Breast epithelium (tissue), 4 donors: Measurements from ENCODE around the gene RERG. TPM values are rescaled to one million over a fixed set of nuclear protein-coding genes. Genes with fewer than 3 reads are reported as not detected.
"Not testable (repeated sequence)": the region's sequence is repeated elsewhere in the genome, so short reads cannot be mapped to it uniquely, and the experiment has no call there.

Experiments
- DNase-seq, 2 donors: peaks; one replicate each; pipeline ENCODE4 v3.0.0-alpha.2; 2019; ENCODE audit warnings: low spot score in 2 of 2
- H3K27ac ChIP-seq, 2 donors: fragments of 200-600 bp; sonication (generic) in 1 of 2; one replicate each; pipeline ENCODE4 v1.5.1; 2016 to 2019; ENCODE audit warnings: mild to moderate bottlenecking in 1 of 2
- H3K27me3 ChIP-seq, 2 donors: fragments of 200-600 bp; sonication (generic) in 1 of 2; one replicate each; pipeline versions ENCODE4 v1.5.1 to v1.6.0; 2017 to 2019; ENCODE audit warnings: control low read depth in 1 of 2, mild to moderate bottlenecking in 1 of 2
- H3K36me3 ChIP-seq: fragments of 200-600 bp; one replicate; pipeline ENCODE4 v1.5.1; 2019
- H3K4me1 ChIP-seq, 2 donors: fragments of 200-600 bp; sonication (generic); one replicate each; pipeline ENCODE4 v1.5.1; 2016 to 2019; ENCODE audit warnings: control low read depth in 1 of 2
- H3K4me3 ChIP-seq, 3 donors: fragments of 200-600 bp; sonication (generic); 1 replicate in 2 of 3; 2 replicates in 1 of 3; pipeline ENCODE4 v1.5.1; 2016 to 2019; ENCODE audit warnings: mild to moderate bottlenecking in 3 of 3, moderate library complexity in 2 of 3
- H3K9me3 ChIP-seq, 2 donors: fragments of 200-600 bp; sonication (generic) in 1 of 2; one replicate each; pipeline ENCODE4 v1.5.1; 2016 to 2019; ENCODE audit warnings: control low read depth in 1 of 2
- CTCF ChIP-seq, 3 donors: fragments of 450-650 bp; IDR thresholded peaks; one replicate each; pipeline ENCODE4 v1.5.1; 2016 to 2017; ENCODE audit warnings: antibody characterized with exemption in 3 of 3, mild to moderate bottlenecking in 3 of 3, moderate library complexity in 3 of 3
- POLR2A ChIP-seq: fragments of 450-650 bp; IDR thresholded peaks from one replicate; pipeline ENCODE4 v1.6.1; 2016; ENCODE audit warnings: antibody characterized with exemption, mild to moderate bottlenecking, moderate library complexity
- POLR2AphosphoS5 ChIP-seq, 3 donors: sonication (generic); formaldehyde crosslinking; IDR thresholded peaks; one replicate each; pipeline ENCODE4 v1.6.1; 2017; ENCODE audit warnings: antibody characterized with exemption in 3 of 3
- intact Hi-C: fragments of 100-400 bp; cut with DNase I; formaldehyde crosslinking; loops from one replicate; pipeline ENCODE4 v1.15.1; 2023; ENCODE audit warnings: low total_unique reads
- total RNA-seq, 3 donors: library from RNA; depleted of rRNA; stranded (reverse); fragments of >200 nt; gene quantifications; one replicate each; pipeline ENCODE4 v1.1.0, GENCODE V29; 2016

The RERG gene
- total RNA-seq, 3 donors from 2014 or later = 16.3 to 126 (median 60.0) TPM

DNA sequence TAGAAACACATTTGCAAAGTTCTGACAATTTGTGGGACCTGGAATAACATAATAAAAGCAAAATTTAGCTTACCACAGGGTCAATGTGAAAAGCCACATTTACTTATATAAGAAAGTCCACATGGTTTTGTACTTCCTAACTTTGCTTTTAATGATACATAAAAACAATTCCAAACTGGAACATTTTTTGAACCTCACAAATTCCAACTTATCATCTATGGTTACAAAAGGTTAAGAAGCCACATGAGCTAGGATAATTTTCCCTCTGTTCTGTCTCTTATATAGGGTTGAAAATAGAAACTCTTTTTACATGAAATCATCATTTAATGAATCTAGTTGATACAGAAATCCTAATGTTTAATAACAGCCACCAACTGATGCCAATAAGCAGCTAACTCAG lies 8.9 kb upstream of the RERG start:
- Histone ChIP-seq H3K27me3 (no peaks in the 10 kb centered on the region), H3K36me3 (no peaks in the 10 kb centered on the region), H3K4me1 (no peaks in the 10 kb centered on the region), H3K27ac (no peak overlapping the region), H3K9me3 (no peaks in the 10 kb centered on the region), H3K4me3 (no peak overlapping the region)
- DNase-seq = no peak
- TF ChIP-seq POLR2A (no peak), CTCF (IDR thresholded peaks at IDR 0.05) (no peak), POLR2AphosphoS5 (IDR thresholded peaks at IDR 0.05) (no peak)
- intact Hi-C loops = no loop called here

GRCh38 chr12:15227004-15227679 lies 5.9 kb upstream of the RERG start:
- H3K27ac ChIP-seq = no peak overlapping the region
- H3K4me3 ChIP-seq = no peak overlapping the region
- intact Hi-C loops = no loop called here
- peaks cover 0 to 1% of the 10 kb centered on the region in 2 donors for H3K4me1 ChIP-seq
- H3K9me3 ChIP-seq = no peaks in the 10 kb centered on the region
- no peaks in the 10 kb centered on the region for H3K27me3 ChIP-seq
- no peaks in the 10 kb centered on the region for H3K36me3 ChIP-seq
- no peak for TF ChIP-seq POLR2AphosphoS5 (IDR thresholded peaks at IDR 0.05)
- TF ChIP-seq POLR2A = no peak
- peak; percentile 44 to 49 (median 47) for TF ChIP-seq CTCF (IDR thresholded peaks at IDR 0.05)
- DNase-seq = no peak

GRCh38 chr12:15225863-15226218 lies 4.6 kb upstream of the RERG start:
- H3K4me3 ChIP-seq, H3K36me3 ChIP-seq, DNase-seq, H3K27ac ChIP-seq, intact Hi-C loops, H3K4me1 ChIP-seq, H3K9me3 ChIP-seq, H3K27me3 ChIP-seq: not testable (repeated sequence)

DNA sequence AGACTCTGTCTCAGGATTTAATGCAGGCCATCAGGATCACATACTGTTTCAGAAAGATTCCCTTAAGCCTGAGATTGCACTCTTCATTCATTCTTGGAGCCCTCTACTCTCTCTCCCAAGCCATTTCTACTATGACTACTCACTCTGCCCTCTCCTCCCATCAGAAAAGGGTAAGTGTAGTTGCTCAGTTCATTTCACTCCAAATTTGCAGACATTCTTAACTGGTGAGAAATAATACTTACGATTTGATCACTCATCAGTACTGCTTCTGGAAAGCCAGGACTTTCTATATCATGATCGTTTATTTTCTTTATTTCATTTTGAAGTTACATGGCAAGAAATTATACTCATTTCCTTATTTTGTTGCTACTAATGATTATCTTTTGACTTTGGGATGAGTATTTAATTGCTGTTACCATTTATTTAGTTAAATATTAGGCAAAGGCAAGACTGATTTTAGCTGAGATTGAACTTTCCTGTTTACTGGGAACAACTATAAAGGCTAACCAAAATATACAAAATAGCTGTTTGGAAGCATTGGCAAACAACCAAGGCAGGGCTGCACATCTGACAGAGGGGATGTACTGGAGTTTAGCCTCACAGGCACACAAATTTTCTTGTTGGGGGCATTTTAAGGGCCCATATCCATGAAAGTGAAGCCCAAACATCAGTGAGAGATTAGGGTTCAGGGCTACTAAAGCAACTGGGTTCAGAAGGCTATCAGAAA lies 4.1 kb upstream of the RERG start:
- intact Hi-C loops = no loop called here
- Histone ChIP-seq H3K27me3 (no peaks in the 10 kb centered on the region), H3K36me3 (no peaks in the 10 kb centered on the region), H3K9me3 (no peaks in the 10 kb centered on the region), H3K4me3 (no peak overlapping the region), H3K27ac (no peak overlapping the region), H3K4me1 (peaks cover 0 to 4% of the 10 kb centered on the region in 2 donors)
- TF ChIP-seq CTCF (IDR thresholded peaks at IDR 0.05) (no peak), POLR2AphosphoS5 (IDR thresholded peaks at IDR 0.05) (no peak), POLR2A (no peak)
- no peak for DNase-seq

DNA sequence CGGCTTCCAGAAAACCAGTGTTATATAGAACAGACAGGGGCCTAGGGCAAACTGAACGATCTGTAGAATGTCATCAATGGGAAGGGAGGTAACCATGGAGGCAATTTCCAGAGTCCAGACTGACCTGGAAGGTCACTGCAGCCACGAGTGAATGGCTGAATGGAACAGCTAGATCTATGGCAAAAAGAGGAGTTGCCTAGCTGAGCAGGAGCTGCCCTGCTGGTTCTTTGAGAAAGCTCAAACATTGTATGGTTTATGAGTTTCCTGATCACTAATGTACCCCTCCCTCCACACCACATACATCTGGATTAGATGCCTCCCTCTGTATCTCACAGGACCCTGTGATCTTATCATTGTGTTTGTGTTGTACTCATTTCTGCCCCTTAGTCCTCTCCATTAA lies 1.0 kb upstream of the RERG start:
- Histone ChIP-seq H3K4me3 (peak overlapping the region in 1 of 3 donors; percentile 66), H3K9me3 (no peaks in the 10 kb centered on the region), H3K27ac (peak overlapping the region; percentile 84 to 88), H3K36me3 (no peaks in the 10 kb centered on the region), H3K27me3 (no peaks in the 10 kb centered on the region), H3K4me1 (peaks cover 0 to 4% of the 10 kb centered on the region in 2 donors)
- TF ChIP-seq CTCF (IDR thresholded peaks at IDR 0.05) = no peak
- no peak for TF ChIP-seq POLR2AphosphoS5 (IDR thresholded peaks at IDR 0.05)
- no peak for TF ChIP-seq POLR2A
- no peak for DNase-seq
- intact Hi-C loops = no loop called here
